Ecto neural progenitor cell (in vitro differentiated cells): ENCODE data around the gene USP49.
"Not testable (repeated sequence)": the region's sequence is repeated elsewhere in the genome, so short reads cannot be mapped to it uniquely, and the experiment has no call there.

ENCODE experiments used
- DNase-seq: peaks from one replicate; pipeline ENCODE4 v3.0.0-alpha.2; 2018; ENCODE audit warnings: low spot score

Gene USP49

DNA sequence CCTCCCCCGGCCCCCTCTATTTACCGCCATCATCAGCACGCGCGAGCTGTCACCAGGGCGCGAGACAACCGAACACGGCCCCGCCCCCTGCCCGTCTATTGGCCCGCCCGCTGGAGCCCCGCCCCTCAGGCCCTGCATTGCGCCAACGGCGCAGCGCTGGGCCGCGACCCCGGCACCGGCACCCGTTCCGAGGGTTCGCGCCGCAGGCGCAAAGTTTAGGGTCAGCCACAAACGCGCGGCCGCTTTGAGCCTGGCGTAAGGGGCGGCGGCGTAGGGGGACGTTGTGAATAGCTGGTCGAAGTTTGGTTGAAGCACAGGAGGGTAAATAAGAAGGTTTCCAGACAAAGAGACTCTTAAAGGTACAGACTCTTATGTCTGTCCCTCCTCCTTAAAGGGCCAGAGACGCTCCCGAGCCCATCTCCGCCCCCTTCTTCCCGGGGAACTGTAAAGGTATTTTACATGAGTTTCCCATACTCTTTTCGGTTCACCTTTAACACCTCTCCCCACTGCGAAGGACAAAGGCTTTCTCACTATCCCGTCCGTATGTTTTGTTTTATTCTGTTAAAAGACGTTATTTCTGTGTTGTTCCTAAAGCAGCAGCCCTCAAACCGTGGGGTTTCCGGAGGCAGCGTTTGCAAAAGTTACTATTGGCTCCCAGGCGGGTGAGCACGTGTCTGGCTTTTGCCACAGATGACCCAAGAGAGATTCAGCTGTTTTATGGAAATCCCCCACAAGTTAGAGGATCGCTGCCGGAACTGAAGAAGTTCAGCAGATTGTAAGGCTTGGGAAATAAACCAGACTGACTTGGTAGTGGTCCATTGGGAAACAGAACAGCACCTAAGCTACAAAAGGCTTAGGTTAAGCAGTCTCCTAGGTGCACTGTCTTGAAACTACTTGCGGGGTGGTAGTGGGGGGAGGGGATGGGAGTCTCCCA, at the start of gene USP49:
Gene USP49 (minus strand): TSS at position 76 of the 934 bp plus-strand sequence. CDS start 88,392 bp downstream, outside the sequence.
- peak; percentile 98 for DNase-seq

DNA sequence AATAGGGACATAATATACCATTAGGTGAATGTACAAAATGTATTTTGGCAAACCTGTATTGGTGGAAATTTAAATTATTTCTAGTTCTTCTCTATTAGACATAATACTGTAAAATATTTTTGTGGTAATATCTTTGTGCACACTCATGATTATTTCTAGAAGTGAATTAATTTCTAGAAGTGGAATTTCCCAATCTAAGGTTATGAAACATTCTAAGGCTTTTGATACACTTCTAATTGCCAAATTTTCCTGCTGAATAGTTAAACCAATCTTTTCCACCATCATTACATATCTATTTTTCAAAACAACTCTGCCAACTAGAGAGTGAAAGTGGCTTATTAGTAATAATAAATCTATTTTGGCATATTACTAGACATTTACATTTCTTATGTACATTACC, 48.3 kb upstream of the USP49 start:
- no peak for DNase-seq

- not testable (repeated sequence) for DNase-seq
Measured at GRCh38 chr6:41942882-41943281, 47.7 kb upstream of the USP49 start.

GRCh38 chr6:41942067-41942851, 47.1 kb upstream of the USP49 start:
- DNase-seq = no peak

GRCh38 chr6:41941280-41942066, 46.3 kb upstream of the USP49 start, which contains the start of gene CCND3:
Gene CCND3 (minus strand): TSS chr6:41941808. CDS start chr6:41941649, 159 bp downstream.
- peak; percentile 88 for DNase-seq

GRCh38 chr6:41940759-41941279, 45.6 kb upstream of the USP49 start:
- DNase-seq = peak; percentile 67

- DNase-seq = peak; percentile 57
Measured at GRCh38 chr6:41939848-41940758, 44.9 kb upstream of the USP49 start.

DNA sequence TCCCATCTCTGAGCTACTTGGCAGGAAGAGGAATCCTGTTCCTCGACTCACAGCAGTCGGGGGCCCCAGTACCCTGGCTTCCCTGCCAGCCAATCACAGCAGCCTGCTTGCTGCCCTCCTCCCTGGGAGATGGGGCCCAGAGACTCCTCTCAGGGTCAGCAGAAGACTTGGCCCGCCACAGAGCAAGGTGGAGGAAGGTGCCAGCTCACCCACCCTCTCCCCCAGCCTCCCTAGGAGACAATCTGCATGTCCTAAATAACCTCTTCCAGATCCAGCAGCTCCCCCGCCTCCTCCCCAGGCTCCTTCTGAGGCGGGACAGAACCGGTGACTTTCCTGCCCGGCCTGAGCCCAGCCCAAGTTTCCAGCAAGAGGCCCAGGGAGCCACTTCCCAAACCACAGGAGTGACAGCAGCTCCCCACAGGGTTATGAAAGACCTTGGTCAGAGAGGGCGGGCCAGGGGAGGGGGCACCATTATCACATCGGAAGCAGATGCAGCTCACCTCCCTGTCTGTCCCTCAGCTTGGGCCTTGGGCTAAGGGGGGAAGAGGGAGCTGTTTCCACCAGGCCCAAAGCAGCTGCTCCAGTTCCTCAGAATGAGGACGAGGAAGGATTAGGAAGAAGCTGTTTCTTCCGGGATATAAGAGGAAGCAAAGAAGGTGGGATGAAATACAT, 44.1 kb upstream of the USP49 start:
- DNase-seq = peak; percentile 54

DNA sequence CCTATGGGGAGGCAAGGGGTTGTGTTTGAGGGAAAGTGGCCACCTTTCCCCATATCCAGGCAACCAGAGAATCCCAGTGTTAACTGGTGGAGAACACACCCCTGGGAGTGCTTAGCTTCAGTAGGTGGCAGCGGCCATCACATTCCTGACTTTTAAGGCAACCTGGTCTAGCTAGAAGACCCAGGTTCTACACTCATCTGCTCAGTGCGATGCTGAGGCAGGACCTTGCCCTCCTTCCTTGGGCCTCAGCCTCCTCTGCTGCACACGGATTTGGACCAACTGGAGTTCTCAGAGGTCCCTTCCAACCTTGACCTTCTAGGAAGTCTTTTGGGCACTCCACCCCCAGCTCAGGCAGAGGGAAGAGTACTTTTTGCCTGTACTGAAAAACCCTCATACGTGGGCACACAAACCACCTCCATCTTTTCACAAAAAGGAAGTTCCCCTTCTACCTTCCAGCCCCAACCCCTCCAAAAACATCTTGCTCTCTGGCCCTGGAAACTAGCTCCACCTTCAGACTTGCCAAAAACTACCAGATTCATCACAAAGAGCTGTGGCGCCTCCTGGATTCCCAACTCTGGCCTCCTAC, 43.5 kb upstream of the USP49 start:
- no peak for DNase-seq

DNA sequence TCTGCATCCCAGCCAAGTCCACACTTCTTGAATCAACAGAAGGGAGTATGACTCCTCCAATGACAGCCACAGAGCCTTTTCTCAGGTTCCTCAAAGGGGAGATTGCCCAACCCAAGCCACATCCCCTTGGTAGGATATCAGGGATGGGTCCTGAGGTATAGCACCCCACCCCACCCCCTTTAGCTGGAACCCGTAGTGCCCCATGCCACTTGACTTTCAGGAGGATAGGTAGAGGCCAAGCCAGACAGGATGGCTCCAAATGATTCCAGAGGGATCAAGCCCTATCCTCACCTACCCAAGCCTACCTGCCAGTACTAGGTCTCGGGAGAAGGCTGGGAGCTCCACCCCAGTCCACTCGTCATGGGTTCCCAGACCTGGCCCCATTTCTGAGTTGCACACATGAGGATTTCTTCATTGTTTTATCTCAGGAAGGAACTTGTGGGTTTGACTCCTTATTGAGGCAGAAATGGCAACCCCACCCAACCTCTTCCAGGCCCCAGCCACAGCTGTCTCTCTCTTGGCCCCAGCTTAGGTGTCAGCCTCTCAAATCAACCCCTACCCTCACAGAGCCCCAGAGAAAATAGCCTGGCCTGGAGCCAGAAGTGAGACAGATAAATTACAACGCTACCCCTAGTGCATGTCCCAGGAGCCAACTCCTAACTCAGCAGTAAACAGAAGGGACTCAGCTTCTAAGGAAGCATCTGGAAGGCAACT, 42.8 kb upstream of the USP49 start:
- DNase-seq = no peak

- DNase-seq = no peak
Measured at GRCh38 chr6:41937472-41937860, 42.3 kb upstream of the USP49 start.

- DNase-seq = peak; percentile 69
Measured at GRCh38 chr6:41936073-41936837, 41.1 kb upstream of the USP49 start.

- no peak for DNase-seq
Measured at GRCh38 chr6:41935685-41936072, 40.5 kb upstream of the USP49 start.

DNA sequence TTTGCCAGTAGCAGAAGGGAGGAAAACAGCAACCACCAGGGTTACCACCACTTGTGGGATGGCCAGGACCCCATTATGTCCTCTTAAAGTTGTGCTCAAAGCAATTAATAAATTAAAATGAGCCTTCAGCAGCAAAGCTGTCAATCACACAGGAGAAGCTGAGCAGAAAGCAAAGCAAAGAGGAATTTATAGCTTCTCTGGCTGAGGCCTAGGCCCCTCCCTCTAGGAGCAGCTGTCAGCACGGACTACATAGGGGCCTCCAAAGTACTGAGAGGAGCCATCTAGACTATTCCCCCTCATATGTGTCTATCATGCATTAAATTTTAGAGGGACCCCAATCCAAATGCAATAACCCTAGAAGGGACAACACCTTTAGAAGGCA, 40.0 kb upstream of the USP49 start:
- no peak for DNase-seq

DNA sequence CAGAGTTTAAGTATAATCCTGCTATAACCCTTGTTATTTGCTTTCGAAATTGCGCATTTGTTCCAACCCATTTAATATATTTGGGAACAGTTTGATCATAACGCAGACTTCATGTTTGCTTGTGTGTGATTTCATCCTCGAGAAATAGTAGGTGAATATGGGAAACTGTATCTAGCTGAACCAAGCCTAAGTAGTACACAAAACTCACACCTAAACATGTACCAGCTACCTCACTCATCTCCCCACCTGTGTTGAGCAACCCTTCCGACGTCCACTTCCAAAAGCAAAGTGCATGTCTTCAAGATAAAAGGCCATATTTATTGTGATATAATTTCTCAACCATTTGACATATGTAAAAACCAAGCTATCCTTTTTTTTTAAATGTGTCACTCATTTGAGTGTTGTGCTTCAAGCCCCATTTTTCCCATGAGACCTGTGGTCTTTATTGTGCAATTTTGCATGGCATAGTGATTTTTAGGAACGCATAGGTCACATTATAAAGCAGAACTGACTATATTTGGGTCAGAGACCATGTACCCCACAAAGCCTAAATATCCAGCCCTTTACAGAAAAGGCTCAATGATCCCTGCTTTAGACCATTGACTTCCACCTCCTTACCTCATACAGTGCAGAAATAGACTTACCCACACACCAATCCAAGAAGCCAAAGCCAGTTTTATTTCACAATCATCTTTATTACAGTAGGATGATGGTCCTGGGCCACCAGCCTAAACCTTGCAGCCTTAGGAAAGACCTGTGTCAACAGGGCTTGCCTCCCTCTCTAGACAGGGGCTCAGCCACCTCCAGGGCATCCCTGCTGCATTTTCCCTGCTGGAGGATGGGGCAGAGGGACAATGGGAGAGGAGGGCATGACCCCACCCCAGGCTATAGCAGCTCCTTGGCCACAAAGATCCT, 39.4 kb upstream of the USP49 start:
- peak; percentile 49 for DNase-seq

- DNase-seq = no peak
Measured at GRCh38 chr6:41932378-41932777, 37.2 kb upstream of the USP49 start.

DNA sequence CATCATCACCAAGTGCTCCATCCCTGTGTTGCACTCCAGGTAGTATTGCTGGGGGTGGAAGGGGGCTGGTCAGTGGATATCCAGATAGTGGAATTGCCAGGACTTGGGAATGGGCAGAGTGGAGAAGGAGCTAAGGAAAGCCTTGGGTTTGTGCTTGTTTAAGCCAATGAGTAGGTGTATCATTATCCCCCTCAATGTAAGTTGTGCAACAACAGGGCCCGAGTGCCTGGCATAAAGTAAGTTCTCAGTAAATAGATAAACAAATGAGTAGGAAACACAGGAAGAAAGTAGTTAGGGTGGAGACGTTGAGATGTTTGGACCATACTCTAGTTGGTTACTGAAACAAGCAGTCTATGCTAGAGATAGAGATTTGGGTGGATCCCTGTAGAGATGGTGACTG, 36.6 kb upstream of the USP49 start:
- DNase-seq = no peak
